GM23248 (cell line): ENCODE measurements around the gene SFN. TPM values are rescaled to one million over a fixed set of nuclear protein-coding genes. Genes with fewer than 3 reads are reported as not detected.

Source experiments
- DNase-seq: peaks from one replicate; pipeline ENCODE4 v3.0.0-alpha.2; 2015
- H2AFZ ChIP-seq: fragments of 200-600 bp; sonication (generic); 2 replicates; pipeline ENCODE4 v1.6.1; 2016; ENCODE audit warnings: antibody characterized with exemption
- H3F3A ChIP-seq: fragments of 200-600 bp; sonication (generic); 2 replicates; pipeline ENCODE4 v1.6.1; 2016; ENCODE audit warnings: mild to moderate bottlenecking, antibody characterized with exemption, mixed run types; ENCODE audit not compliant: insufficient read depth
- H3K27ac ChIP-seq: fragments of 200-600 bp; sonication (generic); 2 replicates; pipeline ENCODE4 v1.5.1; 2016; ENCODE audit warnings: mild to moderate bottlenecking
- H3K27me3 ChIP-seq: fragments of 200-600 bp; sonication (generic); replicated peaks from 2 replicates; pipeline ENCODE4 v1.6.1; 2016; ENCODE audit warnings: mild to moderate bottlenecking; ENCODE audit not compliant: insufficient read depth
- H3K36me3 ChIP-seq: fragments of 200-600 bp; sonication (generic); 2 replicates; pipeline ENCODE4 v1.6.1; 2016; ENCODE audit warnings: low read depth, mild to moderate bottlenecking
- H3K4me1 ChIP-seq: fragments of 200-600 bp; sonication (generic); 2 replicates; pipeline ENCODE4 v1.6.1; 2016; ENCODE audit warnings: mild to moderate bottlenecking; ENCODE audit not compliant: insufficient read depth
- H3K4me2 ChIP-seq: fragments of 200-600 bp; sonication (generic); one replicate; pipeline ENCODE4 v1.6.1; 2016; ENCODE audit warnings: mild to moderate bottlenecking; ENCODE audit not compliant: unreplicated experiment
- H3K4me3 ChIP-seq: fragments of 200-600 bp; sonication (generic); 2 replicates; pipeline ENCODE4 v1.5.1; 2016; ENCODE audit warnings: mild to moderate bottlenecking
- H3K79me2 ChIP-seq: fragments of 200-600 bp; sonication (generic); 2 replicates; pipeline ENCODE4 v1.6.1; 2016; ENCODE audit warnings: mild to moderate bottlenecking; ENCODE audit not compliant: insufficient read depth
- H3K9ac ChIP-seq: fragments of 200-600 bp; sonication (generic); 2 replicates; pipeline ENCODE4 v1.6.1; 2016; ENCODE audit warnings: mild to moderate bottlenecking
- H3K9me2 ChIP-seq: fragments of 200-600 bp; sonication (generic); 2 replicates; pipeline ENCODE4 v1.6.1; 2016; ENCODE audit warnings: mixed run types, mild to moderate bottlenecking, moderate library complexity; ENCODE audit not compliant: insufficient read depth
- H3K9me3 ChIP-seq: fragments of 200-600 bp; sonication (generic); one replicate; pipeline ENCODE4 v1.6.1; 2017; ENCODE audit warnings: low read depth
- H4K20me1 ChIP-seq: fragments of 200-600 bp; sonication (generic); 2 replicates; pipeline ENCODE4 v1.6.0; 2016; ENCODE audit not compliant: insufficient read depth
- EZH2 ChIP-seq: fragments of 200-600 bp; sonication (generic); IDR thresholded peaks from 2 replicates; pipeline ENCODE4 v1.6.1; 2018; ENCODE audit warnings: antibody characterized with exemption, mild to moderate bottlenecking; ENCODE audit not compliant: insufficient read depth, poor library complexity, severe bottlenecking
- EZH2phosphoT487 ChIP-seq: fragments of 200-600 bp; sonication (generic); IDR thresholded peaks from 2 replicates; pipeline ENCODE4 v1.6.1; 2018; ENCODE audit warnings: antibody characterized with exemption, moderate library complexity, mild to moderate bottlenecking, low read depth; ENCODE audit not compliant: insufficient read depth
- WGBS, 2 experiments: methylation state at CpG; one replicate each; pipeline ENCODE4 v1.1.6; 2015 to 2017; ENCODE audit warnings: low lambda C conversion rate in 2 of 2, low coverage in 1 of 2; ENCODE audit errors: missing lambda C conversion rate in 2 of 2; 5-methylcytosine and 5-hydroxymethylcytosine counted together
- in situ Hi-C: fragments of 300-500 bp; cut with MboI; formaldehyde crosslinking; loops from 2 replicates; pipeline ENCODE4 v1.15.0; 2020
- polyA plus RNA-seq: library from polyadenylated mRNA; unstranded; fragments of >200 nt; fragmentation: Nextera tagmentation; extraction: Ambion mirVana; gene quantifications from 2 replicates; pipeline ENCODE4 v1.2.1, GENCODE V29; 2016
- small RNA-seq: library from RNA; depleted of rRNA; stranded (forward); fragments of <200 nt; gene quantifications from one replicate; pipeline ENCODE3, GENCODE V24; 2014; ENCODE audit warnings: low read depth, low replicate concordance
- total RNA-seq: library from RNA; depleted of rRNA; stranded (reverse); fragments of >200 nt; shearing (Covaris generic); gene quantifications from 2 replicates; pipeline ENCODE4 v1.2.3, GENCODE V29; 2014; rRNA removed

The SFN gene
- total and polyA plus RNA-seq, 2 experiments from 2014 or later: not detected

GRCh38 chr1:26913389-26913753, 50.4 kb downstream of the SFN start:
- no peak overlapping the region for H3K27ac ChIP-seq
- H3K9me3 ChIP-seq: no peaks in the 10 kb centered on the region
- H3K36me3 ChIP-seq: no peaks in the 10 kb centered on the region
- no peaks in the 10 kb centered on the region for H3K4me1 ChIP-seq
- no peaks in the 10 kb centered on the region for H3F3A ChIP-seq
- H3K4me2 ChIP-seq: no peak overlapping the region
- no peaks in the 10 kb centered on the region for H4K20me1 ChIP-seq
- H3K9me2 ChIP-seq: no peaks in the 10 kb centered on the region
- H2AFZ ChIP-seq: no peak overlapping the region
- no peak for DNase-seq
- H3K9ac ChIP-seq: no peak overlapping the region
- no peaks in the 10 kb centered on the region for H3K27me3 ChIP-seq
- H3K79me2 ChIP-seq: no peaks in the 10 kb centered on the region
- no peak overlapping the region for H3K4me3 ChIP-seq
- TF ChIP-seq EZH2: no peak
- no peak for TF ChIP-seq EZH2phosphoT487
- in situ Hi-C loops: no loop called here
- WGBS, 2 experiments: 74 to 76% methylated on average over 5 of the region's 5 CpGs

Small RNA genes within 50 kb of the gene (small RNA-seq; reads per million reads assigned to genes)
- gene RN7SL165P: not detected

Other genes starting within 250 kb of the SFN start
- gene ARID1A, start 167.1 kb upstream of the SFN start, total RNA-seq: 11.6 and 13.4 TPM in 2 replicates
- gene ARID1A, start 167.1 kb upstream of the SFN start, polyA plus RNA-seq: 8.2 and 9.4 TPM in 2 replicates
- gene PIGV, start 75.2 kb upstream of the SFN start, total RNA-seq: 28.9 and 31.0 TPM in 2 replicates
- gene PIGV, start 75.2 kb upstream of the SFN start, polyA plus RNA-seq: 20.4 and 21.5 TPM in 2 replicates
- gene ZDHHC18, start 36.5 kb upstream of the SFN start, total RNA-seq: 11.6 and 12.8 TPM in 2 replicates
- gene ZDHHC18, start 36.5 kb upstream of the SFN start, polyA plus RNA-seq: 1.3 and 1.9 TPM in 2 replicates
- 11.9 and 12.1 TPM in 2 replicates for gene GPN2, start 27.1 kb downstream of the SFN start, total RNA-seq
- 26.3 and 27.9 TPM in 2 replicates for gene GPN2, start 27.1 kb downstream of the SFN start, polyA plus RNA-seq
- 6.3 and 6.8 TPM in 2 replicates for gene GPATCH3, start 37.3 kb downstream of the SFN start, total RNA-seq
- 9.3 and 10.8 TPM in 2 replicates for gene GPATCH3, start 37.3 kb downstream of the SFN start, polyA plus RNA-seq
- gene NR0B2, start 50.8 kb downstream of the SFN start, total RNA-seq: not detected in 2 replicates
- gene NR0B2, start 50.8 kb downstream of the SFN start, polyA plus RNA-seq: not detected in 2 replicates
- gene NUDC, start 58.6 kb downstream of the SFN start, total RNA-seq: 34.9 and 50.0 TPM in 2 replicates
- gene NUDC, start 58.6 kb downstream of the SFN start, polyA plus RNA-seq: 117 and 118 TPM in 2 replicates
- gene KDF1, start 97.3 kb downstream of the SFN start, total RNA-seq: not detected in 2 replicates
- gene KDF1, start 97.3 kb downstream of the SFN start, polyA plus RNA-seq: not detected in 2 replicates
- 311 and 327 TPM in 2 replicates for gene TRNP1, start 130.5 kb downstream of the SFN start, total RNA-seq
- 17.7 and 19.1 TPM in 2 replicates for gene TRNP1, start 130.5 kb downstream of the SFN start, polyA plus RNA-seq
- 0.76 and 0.89 TPM in 2 replicates for gene TENT5B, start 149.7 kb downstream of the SFN start, total RNA-seq
- 1.2 TPM in 2 replicates for gene TENT5B, start 149.7 kb downstream of the SFN start, polyA plus RNA-seq